NCI-H2196 treated with DMSO at 0.1 percent for 48 hours (cell line): ENCODE data around the gene PRRX2.

Source experiments
- DNase-seq: peaks from one replicate; lab custom pipeline; 2025; ENCODE audit not compliant: unreplicated experiment; lab: John Stamatoyannopoulos, UW

Gene PRRX2

GRCh38 chr9:129665389-129665775 lies at the start of gene PRRX2:
PRRX2 (plus strand) TSS chr9:129665647; CDS start chr9:129665868, 221 bp downstream.
- no peak for DNase-seq

DNA sequence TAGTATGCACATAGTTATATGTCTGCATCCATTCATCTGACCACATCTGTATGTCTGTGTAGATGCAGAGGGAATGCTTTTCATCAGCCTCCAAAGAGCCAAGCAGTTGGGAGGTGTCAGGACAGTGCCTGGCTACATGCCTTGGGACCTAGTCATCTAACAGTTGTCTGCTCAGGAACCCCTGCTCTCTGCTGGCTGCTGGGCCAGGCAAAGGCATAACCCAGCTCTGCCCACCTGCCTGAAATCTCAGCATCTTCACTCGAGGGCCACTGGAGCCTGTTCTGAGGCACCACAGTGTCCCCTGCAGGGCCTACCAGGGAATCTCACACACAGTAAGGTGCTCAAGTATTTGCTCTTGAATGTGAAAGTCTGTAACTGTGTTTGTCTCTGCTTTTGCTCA lies 48.3 kb upstream of the PRRX2 start:
- no peak for DNase-seq

- no peak for DNase-seq
These were observed 45.4 kb upstream of the PRRX2 start for GRCh38 chr9:129619787-129620668.

DNA sequence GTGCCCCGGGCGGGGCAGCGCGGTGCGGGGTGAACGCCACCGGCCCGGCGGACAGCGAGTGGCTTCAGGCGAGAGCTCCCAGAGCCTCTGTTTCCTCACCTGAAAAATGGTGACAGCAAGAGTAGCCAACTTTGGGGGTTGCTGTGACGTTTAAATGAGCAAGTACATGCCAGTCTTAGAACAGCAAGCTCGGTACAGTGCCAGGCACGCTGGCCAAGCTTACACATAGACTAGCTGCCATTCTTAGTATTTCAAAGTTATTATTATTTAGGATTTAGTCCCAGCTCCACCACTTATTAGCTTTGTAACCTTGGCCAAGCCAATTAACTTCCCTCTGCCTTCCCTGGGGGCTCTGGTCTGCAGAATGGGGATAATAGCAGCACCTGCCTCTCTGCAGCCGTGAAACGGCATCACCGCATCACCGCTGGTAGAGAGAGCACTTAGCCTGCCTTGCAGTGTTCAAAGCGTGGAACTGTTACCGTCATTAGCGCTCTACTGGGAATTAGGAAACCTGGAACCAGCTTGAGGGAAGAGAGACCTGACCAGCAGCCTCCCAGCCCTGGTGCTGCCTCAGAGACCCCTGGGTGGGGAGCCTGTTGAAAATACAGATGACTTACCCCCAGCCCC lies 44.7 kb upstream of the PRRX2 start, which contains the start of gene C9orf50:
Gene C9orf50 (minus strand): TSS at position 433 of the 627 bp plus-strand sequence. CDS start 527 bp downstream, outside the sequence.
- DNase-seq, result no peak

DNA sequence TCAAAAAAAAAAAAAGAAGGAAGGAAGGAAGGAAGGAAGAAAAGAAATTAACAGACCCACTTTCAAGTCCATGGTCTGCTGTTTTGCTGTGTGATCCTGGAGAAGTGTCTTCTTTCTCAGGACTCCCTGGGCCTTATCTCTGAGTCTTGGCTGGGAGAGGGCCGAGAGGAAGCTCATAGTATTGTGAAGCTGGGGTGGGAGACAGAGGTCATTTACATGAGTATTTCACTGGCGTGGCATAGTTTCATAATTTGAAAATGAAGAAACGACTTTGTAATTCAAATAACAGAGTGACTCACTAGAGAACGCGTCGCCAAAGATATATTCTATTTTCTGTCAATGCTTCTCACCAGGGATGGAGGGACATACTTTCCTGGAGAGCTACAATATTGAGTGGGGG lies 42.1 kb upstream of the PRRX2 start:
- DNase-seq, result no peak

DNA sequence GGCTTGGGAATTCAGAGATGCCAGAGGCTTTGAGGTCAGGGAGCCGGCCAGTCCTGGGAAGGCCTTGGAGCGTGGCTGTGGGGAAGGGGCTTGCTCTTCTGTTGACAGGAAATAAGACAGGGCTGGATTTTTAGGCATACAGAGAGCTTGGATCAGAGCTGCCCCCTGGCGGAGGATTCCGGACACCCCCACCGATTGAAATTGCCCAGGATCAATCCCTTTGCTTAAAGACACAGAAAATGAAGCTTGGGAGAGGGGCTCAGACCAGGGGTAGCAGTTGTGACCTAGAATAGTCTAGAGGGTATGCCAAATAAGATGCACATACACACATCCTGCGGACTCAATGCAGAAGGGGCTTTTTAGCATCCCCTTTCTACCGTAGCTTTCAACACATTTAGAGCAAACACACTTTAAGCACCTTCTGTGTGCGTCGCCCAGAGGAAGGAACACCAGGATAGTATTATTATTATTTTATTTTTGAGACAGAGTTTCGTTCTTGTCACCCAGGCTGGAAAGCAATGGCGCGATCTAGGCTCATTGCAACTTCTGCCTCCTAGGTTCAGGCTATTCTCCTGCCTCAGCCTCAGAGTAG lies 41.2 kb upstream of the PRRX2 start:
- peak; percentile 22 for DNase-seq

DNA sequence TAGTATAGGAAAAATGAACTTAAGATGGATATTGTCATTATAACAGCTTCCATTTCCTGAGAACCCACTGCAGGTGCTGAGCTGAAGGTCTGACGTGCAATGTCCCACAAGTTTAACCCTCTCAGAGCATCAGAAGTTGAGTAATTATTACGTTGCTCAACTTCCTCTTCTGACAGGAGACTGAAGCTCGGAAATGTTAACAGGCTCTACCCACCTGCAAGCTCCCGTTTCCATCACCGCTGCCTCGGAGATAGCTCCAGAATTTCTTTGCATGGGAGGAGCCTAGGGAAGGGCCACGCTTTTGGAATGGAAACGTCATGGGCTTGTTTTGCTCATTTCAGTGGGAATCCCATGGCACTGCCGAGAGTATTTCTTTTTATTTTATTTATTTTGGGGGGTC lies 40.5 kb upstream of the PRRX2 start:
- no peak for DNase-seq

- DNase-seq, result peak; percentile 52
These were observed 39.3 kb upstream of the PRRX2 start, which contains the start of gene NTMT1 for GRCh38 chr9:129626079-129626624. NTMT1 (plus strand) TSS chr9:129626163; CDS start chr9:129632704, 6,541 bp downstream.

- DNase-seq, result no peak
These were observed 38.7 kb upstream of the PRRX2 start for GRCh38 chr9:129626625-129627284.

GRCh38 chr9:129627556-129628440 lies 37.6 kb upstream of the PRRX2 start:
- DNase-seq, result no peak

- no peak for DNase-seq
These were observed 36.7 kb upstream of the PRRX2 start for GRCh38 chr9:129628709-129629108.

GRCh38 chr9:129629251-129629820 lies 36.1 kb upstream of the PRRX2 start:
- DNase-seq, result no peak

- DNase-seq, result no peak
These were observed 34.3 kb upstream of the PRRX2 start for GRCh38 chr9:129630967-129631673.

DNA sequence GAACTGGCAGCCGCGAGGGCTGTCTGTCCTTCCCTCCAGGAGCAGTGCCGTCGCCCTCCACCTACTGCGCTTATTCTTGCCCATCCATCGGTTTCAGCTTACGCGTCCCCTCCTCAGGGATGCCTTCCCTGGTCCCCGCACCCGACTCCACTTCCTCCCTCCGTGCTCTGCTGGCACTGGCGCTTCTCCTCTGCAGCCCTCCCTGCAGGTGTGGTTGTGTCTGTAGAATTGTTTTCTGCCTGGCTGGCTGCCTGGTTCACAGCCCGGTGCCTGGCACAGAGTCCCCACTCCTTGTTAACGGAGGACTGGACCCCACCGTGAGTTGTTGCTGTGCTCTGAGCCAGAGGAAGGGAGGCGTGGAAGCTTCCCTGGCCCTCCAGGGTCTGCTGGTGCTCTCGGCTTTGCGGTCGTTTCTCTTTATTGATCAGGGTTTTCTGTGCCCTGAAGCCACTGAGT lies 33.7 kb upstream of the PRRX2 start:
- no peak for DNase-seq

- no peak for DNase-seq
These were observed 33.0 kb upstream of the PRRX2 start for GRCh38 chr9:129632460-129632859.

DNA sequence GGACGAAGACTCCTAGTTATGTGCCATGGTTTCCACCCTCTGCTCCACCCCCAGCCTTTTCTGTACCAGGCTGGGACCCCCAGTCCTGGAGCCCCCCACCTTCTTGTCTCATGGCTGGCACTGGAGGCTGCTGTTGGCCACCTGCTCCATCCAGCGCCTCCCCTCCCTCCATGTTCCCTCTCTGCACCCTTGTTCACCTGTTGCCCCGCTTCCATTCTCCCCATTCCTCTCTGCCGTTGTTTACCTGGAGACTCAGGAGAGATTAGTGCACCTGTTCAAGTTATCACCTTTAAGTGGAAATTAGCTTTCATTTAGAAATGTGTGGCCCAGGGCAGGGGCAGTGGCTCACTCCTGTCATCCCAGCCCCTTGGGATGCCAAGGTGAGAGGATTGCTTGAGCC lies 32.2 kb upstream of the PRRX2 start:
- DNase-seq, result no peak

DNA sequence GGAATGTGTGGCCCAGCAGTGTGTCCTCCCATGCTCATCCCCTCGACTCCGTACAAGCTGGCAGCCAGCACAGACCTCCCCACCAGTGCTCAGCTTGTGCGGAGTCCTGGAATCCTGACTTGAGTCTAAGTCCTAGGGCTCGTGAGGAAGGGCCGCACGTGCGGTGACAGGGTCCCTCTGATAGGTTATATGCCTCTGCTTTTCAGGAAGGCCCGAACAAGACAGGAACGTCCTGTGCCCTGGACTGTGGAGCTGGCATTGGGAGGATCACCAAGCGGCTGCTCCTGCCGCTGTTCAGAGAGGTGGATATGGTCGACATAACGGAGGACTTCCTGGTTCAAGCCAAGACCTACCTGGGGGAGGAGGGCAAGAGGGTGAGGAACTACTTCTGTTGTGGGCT lies 31.6 kb upstream of the PRRX2 start:
- DNase-seq, result no peak

DNA sequence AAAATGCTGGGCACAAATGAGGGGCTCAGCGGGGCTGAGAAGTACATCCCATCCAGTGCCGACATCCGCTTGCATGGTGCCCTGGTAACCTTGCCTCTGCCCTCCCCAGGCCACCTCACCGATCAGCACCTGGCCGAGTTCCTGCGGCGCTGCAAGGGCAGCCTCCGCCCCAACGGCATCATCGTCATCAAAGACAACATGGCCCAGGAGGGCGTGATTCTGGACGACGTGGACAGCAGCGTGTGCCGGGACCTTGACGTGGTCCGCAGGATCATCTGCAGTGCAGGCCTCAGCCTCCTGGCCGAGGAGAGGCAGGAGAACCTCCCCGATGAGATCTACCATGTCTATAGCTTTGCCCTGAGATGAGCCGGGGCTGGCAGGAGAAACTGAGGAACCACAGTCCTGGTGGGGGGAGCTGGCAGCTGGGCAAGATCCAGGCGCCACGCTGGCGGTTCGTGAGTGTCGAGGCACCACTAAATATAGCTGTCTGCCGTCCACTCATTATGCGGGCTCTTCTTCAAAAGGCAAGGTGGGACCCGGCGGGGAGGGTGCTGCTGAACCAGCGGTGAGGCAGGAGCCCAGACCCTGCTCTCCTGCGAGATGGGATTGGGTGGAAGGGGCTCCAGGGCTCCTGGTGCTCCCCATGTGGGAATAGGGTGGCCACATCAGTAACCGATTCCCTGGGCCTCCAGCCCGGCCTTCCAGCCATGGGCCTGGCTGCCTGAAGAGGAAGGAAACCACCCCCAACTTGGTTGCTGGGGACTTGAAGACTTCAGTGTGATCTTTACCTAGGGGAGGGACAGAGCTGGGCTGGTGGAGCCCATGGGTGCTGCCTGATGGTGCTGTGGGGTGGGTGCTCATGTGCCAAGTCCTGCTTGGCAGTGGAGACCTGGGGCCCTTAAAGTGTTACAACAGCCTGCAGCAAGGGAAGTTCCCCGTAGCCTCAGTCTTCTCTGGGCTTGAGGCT lies 30.1 kb upstream of the PRRX2 start:
- DNase-seq, result no peak
